Fibroblast of lung (primary cell): Measurements from ENCODE around the gene GSTM5. TPM values are rescaled to one million over a fixed set of nuclear protein-coding genes. Genes with fewer than 3 reads are reported as not detected.
"Not testable (repeated sequence)": the region's sequence is repeated elsewhere in the genome, so short reads cannot be mapped to it uniquely, and the experiment has no call there.

Source experiments
- DNase-seq, 2 donors: peaks; one replicate each; pipeline versions ENCODE4 v3.0.0 to v3.0.0-alpha.2; 2010; ENCODE audit warnings: low read depth in 2 of 2
- H2AFZ ChIP-seq: 2 replicates; pipeline ENCODE4 v1.5.1; 2012; ENCODE audit warnings: low read length, control low read depth, inconsistent platforms
- H3K27ac ChIP-seq: 2 replicates; pipeline ENCODE4 v1.5.1; 2011; ENCODE audit warnings: low read length, control low read depth; ENCODE audit not compliant: insufficient read depth
- H3K27me3 ChIP-seq: 2 replicates; pipeline ENCODE4 v1.5.1; 2011; ENCODE audit warnings: mild to moderate bottlenecking, low read length; ENCODE audit not compliant: control insufficient read depth, insufficient read depth
- H3K36me3 ChIP-seq: 2 replicates; pipeline ENCODE4 v1.5.1; 2011; ENCODE audit warnings: low read length; ENCODE audit not compliant: control insufficient read depth, insufficient read depth
- H3K4me1 ChIP-seq: 2 replicates; pipeline ENCODE4 v1.5.1; 2011; ENCODE audit warnings: low read length; ENCODE audit not compliant: control insufficient read depth, insufficient read depth; ENCODE audit errors: extremely low read depth
- H3K4me2 ChIP-seq: 2 replicates; pipeline ENCODE4 v1.5.1; 2011; ENCODE audit warnings: low read length, control low read depth; ENCODE audit not compliant: insufficient read depth; ENCODE audit errors: extremely low read depth
- H3K4me3 ChIP-seq, 4 experiments: fragments of 200-600 bp in 1 of 4; sonication (generic) in 1 of 4; replicated peaks in 1 of 4; 2 replicates each; pipeline ENCODE4 v1.5.1; 2011 to 2016; ENCODE audit warnings: low read length in 4 of 4, low read depth in 3 of 4, mild to moderate bottlenecking in 3 of 4, control low read depth in 2 of 4, inconsistent platforms in 1 of 4, mixed read lengths in 1 of 4; ENCODE audit not compliant: insufficient read depth in 1 of 4; ENCODE audit errors: control extremely low read depth in 1 of 4
- H3K79me2 ChIP-seq: 2 replicates; pipeline ENCODE4 v1.5.1; 2012; ENCODE audit warnings: mild to moderate bottlenecking, low read length, inconsistent platforms; ENCODE audit not compliant: control insufficient read depth, insufficient read depth
- H3K9ac ChIP-seq: 2 replicates; pipeline ENCODE4 v1.5.1; 2011; ENCODE audit warnings: mild to moderate bottlenecking, low read length, control low read depth; ENCODE audit not compliant: insufficient read depth
- H3K9me3 ChIP-seq: 2 replicates; pipeline ENCODE4 v1.5.1; 2012; ENCODE audit warnings: low read depth, low read length; ENCODE audit not compliant: control insufficient read depth, insufficient read depth
- H4K20me1 ChIP-seq: 2 replicates; pipeline ENCODE4 v1.5.1; 2011; ENCODE audit warnings: low read length; ENCODE audit not compliant: control insufficient read depth, insufficient read depth; ENCODE audit errors: extremely low read depth
- EZH2 ChIP-seq: IDR thresholded peaks from 2 replicates; pipeline ENCODE4 v1.5.1; 2012; ENCODE audit warnings: low read length, control low read depth, mild to moderate bottlenecking; ENCODE audit errors: missing control alignments
- polyA plus RNA-seq, 2 donors: library from polyadenylated mRNA; depleted of rRNA in 1 of 2; stranded (reverse) in 1 of 2; unstranded in 1 of 2; fragments of >200 nt; gene quantifications; 2 replicates each; pipeline ENCODE4 v1.2.1, GENCODE V29; 2011 to 2012; ENCODE audit warnings: missing spikeins in 1 of 2
- total RNA-seq: library from RNA; depleted of rRNA; stranded (reverse); fragments of >200 nt; gene quantifications from 2 replicates; pipeline ENCODE4 v1.2.1, GENCODE V29; 2014
- TF ChIP-seq, protein P1 (sequence below), 2 donors: IDR thresholded peaks in 1 of 2; conservative IDR thresholded peaks in 1 of 2; 1 replicate in 1 of 2; 2 replicates in 1 of 2; pipeline ENCODE4 v1.5.1; 2011 to 2012; ENCODE audit warnings: low read length in 2 of 2, control low read depth in 1 of 2, inconsistent platforms in 1 of 2, low read depth in 1 of 2, mild to moderate bottlenecking in 1 of 2

GSTM5 gene
- total and polyA plus RNA-seq, 2 donors (not counting 1 experiment from before 2014, with no cell fraction given), result 6.1 to 21.6 TPM

DNA sequence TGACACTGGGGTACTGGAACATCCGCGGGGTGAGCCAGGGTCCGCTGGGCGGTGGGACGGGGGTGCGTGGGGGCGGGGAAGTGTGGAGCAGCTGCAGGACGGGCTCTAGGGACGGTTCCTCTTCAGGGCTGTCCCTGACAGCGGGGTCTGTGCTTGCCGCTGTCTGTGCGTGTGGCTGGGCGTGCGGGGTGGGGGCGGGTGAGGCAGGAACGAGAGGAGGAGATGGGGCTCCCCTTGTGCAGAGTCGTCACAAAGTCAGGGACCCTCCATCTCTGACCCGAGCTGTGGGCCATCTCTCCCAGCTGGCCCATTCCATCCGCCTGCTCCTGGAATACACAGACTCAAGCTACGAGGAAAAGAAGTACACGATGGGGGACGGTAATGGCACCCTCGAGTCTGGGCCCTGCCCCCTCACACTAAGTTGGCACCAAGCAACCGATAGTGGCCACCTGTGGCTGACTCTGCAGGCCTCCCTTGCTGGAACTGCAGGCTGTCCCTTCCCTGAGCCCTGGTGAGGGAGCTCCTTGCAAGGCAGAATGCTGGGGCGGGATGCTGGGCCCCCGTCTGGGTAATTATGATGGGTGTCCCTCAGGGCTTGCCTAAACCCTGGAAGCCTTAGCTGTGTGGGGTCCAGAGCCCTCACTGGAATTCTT lies 43.8 kb upstream of the GSTM5 start:
- peaks cover 3% of the 10 kb centered on the region for H3K4me1 ChIP-seq
- peak overlapping the region; percentile 40 to 64 (median 53) for H3K4me3 ChIP-seq
- no peaks in the 10 kb centered on the region for H3K36me3 ChIP-seq
- H3K4me2 ChIP-seq, result peak overlapping the region; percentile 83
- no peak overlapping the region for H3K9ac ChIP-seq
- H3K27me3 ChIP-seq, result no peaks in the 10 kb centered on the region
- H3K9me3 ChIP-seq, result no peaks in the 10 kb centered on the region
- no peak overlapping the region for H3K27ac ChIP-seq
- peak overlapping the region; percentile 65 for H2AFZ ChIP-seq
- H4K20me1 ChIP-seq, result no peaks in the 10 kb centered on the region
- TF ChIP-seq, protein P1, sequence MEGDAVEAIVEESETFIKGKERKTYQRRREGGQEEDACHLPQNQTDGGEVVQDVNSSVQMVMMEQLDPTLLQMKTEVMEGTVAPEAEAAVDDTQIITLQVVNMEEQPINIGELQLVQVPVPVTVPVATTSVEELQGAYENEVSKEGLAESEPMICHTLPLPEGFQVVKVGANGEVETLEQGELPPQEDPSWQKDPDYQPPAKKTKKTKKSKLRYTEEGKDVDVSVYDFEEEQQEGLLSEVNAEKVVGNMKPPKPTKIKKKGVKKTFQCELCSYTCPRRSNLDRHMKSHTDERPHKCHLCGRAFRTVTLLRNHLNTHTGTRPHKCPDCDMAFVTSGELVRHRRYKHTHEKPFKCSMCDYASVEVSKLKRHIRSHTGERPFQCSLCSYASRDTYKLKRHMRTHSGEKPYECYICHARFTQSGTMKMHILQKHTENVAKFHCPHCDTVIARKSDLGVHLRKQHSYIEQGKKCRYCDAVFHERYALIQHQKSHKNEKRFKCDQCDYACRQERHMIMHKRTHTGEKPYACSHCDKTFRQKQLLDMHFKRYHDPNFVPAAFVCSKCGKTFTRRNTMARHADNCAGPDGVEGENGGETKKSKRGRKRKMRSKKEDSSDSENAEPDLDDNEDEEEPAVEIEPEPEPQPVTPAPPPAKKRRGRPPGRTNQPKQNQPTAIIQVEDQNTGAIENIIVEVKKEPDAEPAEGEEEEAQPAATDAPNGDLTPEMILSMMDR (conservative IDR thresholded peaks at IDR 0.05 in 1 of 2, IDR thresholded peaks at IDR 0.05 in 1 of 2; ENCODE audit: low read depth in 1 of 2, low read length in 2 of 2), result no peak
- no peak for TF ChIP-seq EZH2
- no peaks in the 10 kb centered on the region for H3K79me2 ChIP-seq
- DNase-seq, result no peak

DNA sequence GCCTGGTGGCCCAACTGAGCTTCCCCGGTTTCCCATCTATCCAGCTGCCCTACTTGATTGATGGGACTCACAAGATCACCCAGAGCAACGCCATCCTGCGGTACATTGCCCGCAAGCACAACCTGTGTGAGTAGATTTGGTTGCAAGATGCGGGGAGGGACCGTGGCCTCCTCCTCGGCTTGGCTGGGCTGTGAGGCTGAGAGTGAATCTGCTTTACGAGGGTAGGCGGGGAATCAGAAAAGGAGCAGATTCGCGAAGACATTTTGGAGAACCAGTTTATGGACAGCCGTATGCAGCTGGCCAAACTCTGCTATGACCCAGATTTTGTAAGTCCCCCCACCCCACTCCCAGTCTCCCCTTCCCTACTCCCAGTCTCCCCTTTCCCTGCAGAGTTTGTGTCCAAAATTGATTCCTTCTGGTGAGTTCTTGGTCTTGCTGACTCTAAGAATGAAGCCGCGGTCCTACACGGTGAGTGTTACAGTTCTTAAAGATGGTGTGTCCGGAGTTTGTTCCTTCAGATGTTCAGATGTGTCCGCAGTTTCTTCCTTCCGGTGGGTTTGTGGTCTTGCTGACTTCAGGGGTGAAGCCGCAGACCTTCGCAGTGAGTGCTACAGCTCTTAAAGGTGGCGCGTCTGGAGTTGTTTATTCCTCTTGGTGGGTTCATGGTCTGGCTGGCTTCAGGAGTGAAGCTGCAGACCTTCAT lies 42.7 kb upstream of the GSTM5 start:
- Histone ChIP-seq H3K4me3 (no peak overlapping the region), H2AFZ (no peak overlapping the region)

DNA sequence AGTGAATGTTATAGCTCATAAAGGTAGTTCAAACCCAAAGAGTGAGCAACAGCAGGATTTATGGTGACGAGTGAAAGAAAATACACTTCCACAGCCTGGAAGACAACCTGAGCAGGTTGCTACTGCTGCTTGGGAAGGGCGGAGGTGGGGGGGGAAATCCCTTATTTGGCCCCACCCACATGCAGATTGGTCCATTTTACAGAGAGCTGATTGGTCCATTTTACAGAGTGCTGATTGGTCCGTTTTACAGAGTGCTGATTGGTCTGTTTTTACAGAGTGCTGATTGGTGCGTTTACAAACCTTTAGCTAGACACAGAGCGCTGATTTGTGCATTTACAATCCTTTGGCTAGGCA lies 42.1 kb upstream of the GSTM5 start:
- not testable (repeated sequence) for H2AFZ ChIP-seq, H3K79me2 ChIP-seq, H4K20me1 ChIP-seq, DNase-seq, H3K4me2 ChIP-seq, H3K4me1 ChIP-seq, H3K9ac ChIP-seq, H3K36me3 ChIP-seq, H3K9me3 ChIP-seq, H3K27me3 ChIP-seq, H3K27ac ChIP-seq, H3K4me3 ChIP-seq

More for the DNA sequence above, 42.7 kb upstream of the GSTM5 start:
- Histone ChIP-seq H3K79me2 (no peaks in the 10 kb centered on the region), H3K27me3 (no peaks in the 10 kb centered on the region), H4K20me1 (no peaks in the 10 kb centered on the region), H3K9ac (no peak overlapping the region), H3K36me3 (no peaks in the 10 kb centered on the region), H3K4me1 (no peaks in the 10 kb centered on the region), H3K27ac (no peak overlapping the region), H3K4me2 (no peak overlapping the region), H3K9me3 (no peaks in the 10 kb centered on the region)
- TF ChIP-seq, protein P1 (conservative IDR thresholded peaks at IDR 0.05 in 1 of 2, IDR thresholded peaks at IDR 0.05 in 1 of 2; ENCODE audit: low read depth in 1 of 2, low read length in 2 of 2), result no peak
- no peak for TF ChIP-seq EZH2
- DNase-seq, result no peak
